PC-3 (cell line): Measurements from ENCODE around the gene CSNK1D. TPM values are rescaled to one million over a fixed set of nuclear protein-coding genes. Genes with fewer than 3 reads are reported as not detected.
A peak's percentile ranks its signal among the peaks of the same experiment; 100 is the strongest.

Experiments
- ATAC-seq: fragments of 200-7000 bp; cut with Tn5 transposase; 2 replicates; pipeline ENCODE4 v1.9.1; 2020; ENCODE audit warnings: mild to moderate bottlenecking, moderate library complexity
- BruUV-seq: library from RNA; stranded (reverse); fragments of 400-500 nt; replicated peaks from 2 replicates; lab custom pipeline; 2021; lab: Mats Ljungman, UMichigan
- CTCF ChIA-PET: fragments of 300-600 bp; sonication (Branson Sonifier 250); formaldehyde crosslinking; loops from one replicate; lab custom pipeline; 2022; ENCODE audit warnings: antibody characterized with exemption; lab: Charles Lee
- POLR2A ChIA-PET: fragments of 300-600 bp; sonication (Branson Sonifier 250); formaldehyde crosslinking; loops from one replicate; lab custom pipeline; 2022; ENCODE audit warnings: antibody characterized with exemption; ENCODE audit not compliant: unreplicated experiment; lab: Charles Lee
- DNase-seq: peaks from one replicate; pipeline ENCODE4 v3.0.0-alpha.2; 2015
- H2AFZ ChIP-seq: fragments of 300-600 bp; sonication (generic); 2 replicates; pipeline ENCODE4 v1.6.0; 2016; ENCODE audit warnings: antibody characterized with exemption, low read length
- H3F3A ChIP-seq: fragments of 300-600 bp; sonication (generic); one replicate; pipeline ENCODE4 v1.6.0; 2017; ENCODE audit warnings: antibody characterized with exemption, low read length, control low read depth, mild to moderate bottlenecking; ENCODE audit not compliant: unreplicated experiment
- H3K27ac ChIP-seq: fragments of 300-600 bp; sonication (generic); 2 replicates; pipeline ENCODE4 v1.5.1; 2016; ENCODE audit warnings: mild to moderate bottlenecking, low read length
- H3K27me3 ChIP-seq: fragments of 300-600 bp; sonication (generic); 2 replicates; pipeline ENCODE4 v1.6.1; 2016; ENCODE audit warnings: low read length, mixed read lengths
- H3K36me3 ChIP-seq: fragments of 300-600 bp; sonication (generic); 2 replicates; pipeline ENCODE4 v1.6.1; 2016; ENCODE audit warnings: low read depth, mixed run types, low read length, mixed read lengths
- H3K4me1 ChIP-seq: fragments of 300-600 bp; sonication (generic); 2 replicates; pipeline ENCODE4 v1.5.1; 2016; ENCODE audit warnings: low read length; ENCODE audit not compliant: insufficient read depth
- H3K4me2 ChIP-seq: fragments of 300-600 bp; sonication (generic); 2 replicates; pipeline ENCODE4 v1.6.0; 2016; ENCODE audit warnings: low read length
- H3K4me3 ChIP-seq: fragments of 300-600 bp; sonication (generic); 2 replicates; pipeline ENCODE4 v1.5.1; 2016; ENCODE audit warnings: mild to moderate bottlenecking, low read length, mixed read lengths
- H3K79me2 ChIP-seq: fragments of 300-600 bp; sonication (generic); 2 replicates; pipeline ENCODE4 v1.6.1; 2017; ENCODE audit warnings: low read length, mixed read lengths
- H3K9ac ChIP-seq: fragments of 300-600 bp; sonication (generic); 2 replicates; pipeline ENCODE4 v1.6.0; 2016; ENCODE audit warnings: mild to moderate bottlenecking, low read length
- H3K9me2 ChIP-seq: fragments of 300-600 bp; sonication (generic); replicated peaks from 2 replicates; pipeline ENCODE4 v1.6.1; 2016; ENCODE audit warnings: mixed run types, low read length, mixed read lengths
- H3K9me3 ChIP-seq: fragments of 300-600 bp; sonication (generic); 2 replicates; pipeline ENCODE4 v1.6.1; 2016; ENCODE audit warnings: low read length, mixed read lengths
- H4K20me1 ChIP-seq: fragments of 300-600 bp; sonication (generic); 2 replicates; pipeline ENCODE4 v1.6.1; 2016; ENCODE audit warnings: low read length, mixed read lengths
- EZH2 ChIP-seq: fragments of 300-600 bp; sonication (generic); IDR thresholded peaks from one replicate; pipeline ENCODE4 v1.6.1; 2017; ENCODE audit warnings: antibody characterized with exemption, mild to moderate bottlenecking, low read length; ENCODE audit not compliant: unreplicated experiment
- EZH2phosphoT487 ChIP-seq: fragments of 300-600 bp; sonication (generic); IDR thresholded peaks from 2 replicates; pipeline ENCODE4 v1.6.1; 2018; ENCODE audit warnings: mild to moderate bottlenecking, antibody characterized with exemption, low read length, borderline replicate concordance
- intact Hi-C: fragments of 100-400 bp; cut with micrococcal nuclease; formaldehyde crosslinking; loops from 2 replicates; pipeline ENCODE4 v1.9.0; 2023
- total RNA-seq: library from RNA; depleted of rRNA; stranded (reverse); fragments of >200 nt; gene quantifications from 2 replicates; pipeline ENCODE4 v1.2.3, GENCODE V29; 2014
- TF ChIP-seq, protein P1 (sequence below): fragments of 300-600 bp; sonication (generic); conservative IDR thresholded peaks from 2 replicates; pipeline ENCODE4 v1.5.1; 2017; ENCODE audit warnings: antibody characterized with exemption, low read depth, mild to moderate bottlenecking, low read length

The CSNK1D gene
- total RNA-seq, 1 experiment from 2014 or later: 58.6 TPM

DNA sequence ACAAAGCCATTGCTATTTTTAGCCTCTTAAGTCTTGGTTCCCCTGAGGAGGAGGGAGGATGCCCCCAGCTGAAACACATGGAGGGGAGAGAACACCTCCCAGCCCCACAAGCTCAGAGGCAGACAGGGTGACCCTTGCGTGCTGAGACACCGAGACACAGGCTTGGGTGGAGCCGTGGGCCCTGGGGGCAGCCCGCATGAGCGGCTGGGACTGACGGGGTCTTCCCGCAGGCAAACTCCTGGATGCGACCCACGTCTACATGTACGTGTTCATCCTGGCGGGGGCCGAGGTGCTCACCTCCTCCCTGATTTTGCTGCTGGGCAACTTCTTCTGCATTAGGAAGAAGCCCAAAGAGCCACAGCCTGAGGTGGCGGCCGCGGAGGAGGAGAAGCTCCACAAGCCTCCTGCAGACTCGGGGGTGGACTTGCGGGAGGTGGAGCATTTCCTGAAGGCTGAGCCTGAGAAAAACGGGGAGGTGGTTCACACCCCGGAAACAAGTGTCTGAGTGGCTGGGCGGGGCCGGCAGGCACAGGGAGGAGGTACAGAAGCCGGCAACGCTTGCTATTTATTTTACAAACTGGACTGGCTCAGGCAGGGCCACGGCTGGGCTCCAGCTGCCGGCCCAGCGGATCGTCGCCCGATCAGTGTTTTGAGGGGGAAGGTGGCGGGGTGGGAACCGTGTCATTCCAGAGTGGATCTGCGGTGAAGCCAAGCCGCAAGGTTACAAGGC lies 34.9 kb downstream of the CSNK1D start:
- H4K20me1 ChIP-seq: peaks cover 58% of the 10 kb centered on the region
- DNase-seq: peak; percentile 54
- peaks cover 56% of the 10 kb centered on the region for H3K4me1 ChIP-seq
- ATAC-seq: peak; percentile 23
- ChIA-PET CTCF (no interaction called here), POLR2A (interaction anchor here (0.5 kb wide), 1 partner anchor 33 kb away, joined by 5 read pairs; no protein-coding TSS in a partner anchor)
- TF ChIP-seq EZH2 (no peak), EZH2phosphoT487 (no peak)
- TF ChIP-seq, protein P1, sequence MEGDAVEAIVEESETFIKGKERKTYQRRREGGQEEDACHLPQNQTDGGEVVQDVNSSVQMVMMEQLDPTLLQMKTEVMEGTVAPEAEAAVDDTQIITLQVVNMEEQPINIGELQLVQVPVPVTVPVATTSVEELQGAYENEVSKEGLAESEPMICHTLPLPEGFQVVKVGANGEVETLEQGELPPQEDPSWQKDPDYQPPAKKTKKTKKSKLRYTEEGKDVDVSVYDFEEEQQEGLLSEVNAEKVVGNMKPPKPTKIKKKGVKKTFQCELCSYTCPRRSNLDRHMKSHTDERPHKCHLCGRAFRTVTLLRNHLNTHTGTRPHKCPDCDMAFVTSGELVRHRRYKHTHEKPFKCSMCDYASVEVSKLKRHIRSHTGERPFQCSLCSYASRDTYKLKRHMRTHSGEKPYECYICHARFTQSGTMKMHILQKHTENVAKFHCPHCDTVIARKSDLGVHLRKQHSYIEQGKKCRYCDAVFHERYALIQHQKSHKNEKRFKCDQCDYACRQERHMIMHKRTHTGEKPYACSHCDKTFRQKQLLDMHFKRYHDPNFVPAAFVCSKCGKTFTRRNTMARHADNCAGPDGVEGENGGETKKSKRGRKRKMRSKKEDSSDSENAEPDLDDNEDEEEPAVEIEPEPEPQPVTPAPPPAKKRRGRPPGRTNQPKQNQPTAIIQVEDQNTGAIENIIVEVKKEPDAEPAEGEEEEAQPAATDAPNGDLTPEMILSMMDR: no peak
- no peaks in the 10 kb centered on the region for H3K27me3 ChIP-seq
- peaks cover 35% of the 10 kb centered on the region for H3K36me3 ChIP-seq
- H3K9me3 ChIP-seq: no peaks in the 10 kb centered on the region
- H3K9ac ChIP-seq: no peak overlapping the region
- H3K4me2 ChIP-seq: no peak overlapping the region
- TSS peak; percentile 30 for BruUV-seq
- H3K9me2 ChIP-seq: no peaks in the 10 kb centered on the region
- peaks cover 63% of the 10 kb centered on the region for H3K79me2 ChIP-seq
- no peak overlapping the region for H2AFZ ChIP-seq
- H3F3A ChIP-seq: peaks cover 38% of the 10 kb centered on the region
- peak overlapping the region; percentile 17 for H3K27ac ChIP-seq
- no peak overlapping the region for H3K4me3 ChIP-seq
- intact Hi-C loops: no loop called here

- no peak for TF ChIP-seq EZH2phosphoT487
- TF ChIP-seq, protein P1: no peak
- no peak for TF ChIP-seq EZH2
- ChIA-PET CTCF (no interaction called here), POLR2A (no interaction called here)
- no peak overlapping the region for H3K4me3 ChIP-seq
- no peak for DNase-seq
- peaks cover 71% of the 10 kb centered on the region for H3K79me2 ChIP-seq
- H3K9ac ChIP-seq: no peak overlapping the region
- ATAC-seq: no peak
- no peaks in the 10 kb centered on the region for H3K9me2 ChIP-seq
- BruUV-seq: no TSS peak
- H4K20me1 ChIP-seq: peaks cover 63% of the 10 kb centered on the region
- peaks cover 62% of the 10 kb centered on the region for H3K4me1 ChIP-seq
- H3K36me3 ChIP-seq: peaks cover 37% of the 10 kb centered on the region
- intact Hi-C loops: no loop called here
- H3K27ac ChIP-seq: peak overlapping the region; percentile 17
- no peaks in the 10 kb centered on the region for H3K9me3 ChIP-seq
- no peak overlapping the region for H3K4me2 ChIP-seq
- no peak overlapping the region for H2AFZ ChIP-seq
- no peaks in the 10 kb centered on the region for H3K27me3 ChIP-seq
- peaks cover 30% of the 10 kb centered on the region for H3F3A ChIP-seq
These were observed 35.6 kb downstream of the CSNK1D start for GRCh38 chr17:82237746-82238471.
